Body of pancreas (tissue), 4 donors: ENCODE data around the gene AUTS2.

Experiments
- CTCF ChIP-seq, 7 experiments: fragments of 450-650 bp in 4 of 7; fragments of 200-600 bp in 3 of 7; sonication (generic) in 3 of 7; IDR thresholded peaks; one replicate each; pipeline ENCODE4 v1.5.1; 2016 to 2019; ENCODE audit warnings: antibody characterized with exemption in 7 of 7
- POLR2A ChIP-seq, 3 donors: fragments of 450-650 bp; IDR thresholded peaks; one replicate each; pipeline ENCODE4 v1.6.1; 2016; ENCODE audit warnings: antibody characterized with exemption in 3 of 3, mild to moderate bottlenecking in 2 of 3

- TF ChIP-seq POLR2A (IDR thresholded peaks at IDR 0.05) (no peak), CTCF (IDR thresholded peaks at IDR 0.05) (no peak)
Observed at GRCh38 chr7:70053421-70053820, 455.1 kb downstream of the AUTS2 start.
